Measurements from ENCODE around the gene SVBP. TPM values are rescaled to one million over a fixed set of nuclear protein-coding genes. Genes with fewer than 3 reads are reported as not detected.

Gene SVBP
- total and polyA plus RNA-seq, 7 donors = 11.7 to 58.2 (median 18.4) TPM

DNA sequence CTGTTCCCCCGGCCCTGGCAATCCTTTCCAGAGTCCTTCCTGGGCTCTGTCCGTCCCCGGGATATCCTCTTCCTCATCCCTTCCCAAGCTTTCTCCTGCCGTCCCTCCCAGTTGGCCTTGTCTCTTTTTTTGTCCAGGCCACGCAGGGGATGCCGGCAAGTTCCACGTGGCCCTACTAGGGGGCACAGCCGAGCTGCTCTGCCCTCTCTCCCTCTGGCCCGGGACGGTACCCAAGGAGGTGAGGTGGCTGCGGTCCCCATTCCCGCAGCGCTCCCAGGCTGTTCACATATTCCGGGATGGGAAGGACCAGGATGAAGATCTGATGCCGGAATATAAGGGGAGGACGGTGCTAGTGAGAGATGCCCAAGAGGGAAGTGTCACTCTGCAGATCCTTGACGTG is 13.4 kb upstream of the SVBP start:
- no peak for TF ChIP-seq CTCF (IDR thresholded peaks at IDR 0.05)
- H3K9me3 ChIP-seq = no peaks in the 10 kb centered on the region
- no peak overlapping the region for H3K27ac ChIP-seq
- no peak overlapping the region for H3K4me3 ChIP-seq
- intact Hi-C loops (cut with DNase I) = no loop called here
- ATAC-seq (no peak), DNase-seq (no peak)
- H3K4me1 ChIP-seq = no peaks in the 10 kb centered on the region
- H3K27me3 ChIP-seq (ENCODE audit: insufficient read depth in 3 of 3, low read length in 2 of 3) = no peaks in the 10 kb centered on the region
- 89 to 92% (median 89%) methylated on average over 16 to 17 of the region's 17 CpGs for WGBS, 3 donors
- H3K36me3 ChIP-seq (ENCODE audit: insufficient read depth in 1 of 2, low read depth in 1 of 2) = peaks cover 0 to 37% of the 10 kb centered on the region in 2 donors

DNA sequence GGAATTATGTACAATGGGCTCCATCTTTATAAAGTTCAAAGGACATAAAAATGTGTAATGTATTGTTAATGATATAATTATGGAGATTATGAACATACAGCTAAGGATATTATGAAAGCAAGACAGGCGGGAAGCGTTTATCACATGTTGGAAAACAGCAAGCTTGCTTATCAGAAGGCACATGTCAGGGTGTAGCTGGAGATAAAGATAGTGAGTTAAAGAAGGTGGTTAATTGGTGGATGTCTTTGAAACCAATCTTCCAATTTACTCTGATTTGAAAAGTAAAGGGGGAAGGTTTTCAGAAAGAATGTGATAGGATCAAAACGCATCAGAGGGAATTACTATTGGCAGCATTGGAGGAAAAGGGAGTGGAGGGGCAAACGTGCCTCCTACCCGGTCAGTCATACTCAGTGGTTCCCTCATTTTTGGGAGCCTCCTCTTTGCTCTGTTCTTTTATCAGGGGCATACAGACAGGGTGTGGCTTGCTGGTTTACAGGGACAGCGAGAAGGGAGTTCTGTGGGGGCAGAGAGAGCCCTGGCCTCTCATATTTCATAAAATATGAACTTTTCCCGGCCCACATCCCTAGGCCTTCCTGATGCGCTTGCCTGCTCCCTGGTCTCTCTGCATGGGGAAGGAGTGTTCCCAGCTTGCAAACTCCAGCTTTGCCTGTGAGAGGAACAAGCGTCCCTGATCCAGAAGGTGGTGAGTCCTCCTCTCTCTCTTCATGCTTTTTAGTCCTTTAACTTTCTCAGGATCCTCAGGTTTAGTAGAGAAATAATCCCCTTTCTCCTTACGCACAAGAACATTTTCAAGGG is 8.0 kb upstream of the SVBP start:
- H3K27ac ChIP-seq = no peak overlapping the region
- peaks cover 0 to 28% of the 10 kb centered on the region in 2 donors for H3K36me3 ChIP-seq (ENCODE audit: insufficient read depth in 1 of 2, low read depth in 1 of 2)
- 79 to 82% (median 80%) methylated on average over 10 of the region's 10 CpGs for WGBS, 3 donors
- H3K27me3 ChIP-seq (ENCODE audit: insufficient read depth in 3 of 3, low read length in 2 of 3) = no peaks in the 10 kb centered on the region
- intact Hi-C loops (cut with DNase I) = no loop called here
- DNase-seq = no peak
- no peak overlapping the region for H3K4me3 ChIP-seq
- H3K4me1 ChIP-seq = peaks cover 14% of the 10 kb centered on the region
- ATAC-seq = no peak
- TF ChIP-seq CTCF (IDR thresholded peaks at IDR 0.05) = no peak
- H3K9me3 ChIP-seq = no peaks in the 10 kb centered on the region

GRCh38 chr1:42824481-42825035 is 7.4 kb upstream of the SVBP start:
- Histone ChIP-seq H3K9me3 (no peaks in the 10 kb centered on the region), H3K36me3 (ENCODE audit: insufficient read depth in 1 of 2, low read depth in 1 of 2) (peaks cover 0 to 22% of the 10 kb centered on the region in 2 donors), H3K4me1 (peaks cover 14% of the 10 kb centered on the region), H3K27ac (no peak overlapping the region), H3K4me3 (no peak overlapping the region), H3K27me3 (ENCODE audit: insufficient read depth in 3 of 3, low read length in 2 of 3) (no peaks in the 10 kb centered on the region)
- intact Hi-C loops (cut with DNase I) = no loop called here
- DNase-seq (no peak), ATAC-seq (no peak)
- no peak for TF ChIP-seq CTCF (IDR thresholded peaks at IDR 0.05)
- WGBS, 3 donors = 93 to 97% (median 95%) methylated on average over 4 of the region's 4 CpGs

GRCh38 chr1:42822800-42823392 is 5.7 kb upstream of the SVBP start:
- Histone ChIP-seq H3K4me3 (no peak overlapping the region), H3K4me1 (peaks cover 14% of the 10 kb centered on the region), H3K27me3 (ENCODE audit: insufficient read depth in 3 of 3, low read length in 2 of 3) (no peaks in the 10 kb centered on the region), H3K27ac (no peak overlapping the region), H3K36me3 (ENCODE audit: insufficient read depth in 1 of 2, low read depth in 1 of 2) (peaks cover 0 to 6% of the 10 kb centered on the region in 2 donors), H3K9me3 (no peaks in the 10 kb centered on the region)
- DNase-seq (no peak), ATAC-seq (no peak)
- 44 to 68% (median 53%) methylated on average over 2 of the region's 2 CpGs for WGBS, 3 donors
- intact Hi-C loops (cut with DNase I) = no loop called here
- no peak for TF ChIP-seq CTCF (IDR thresholded peaks at IDR 0.05)
